IPS-18a (cell line): Measurements from ENCODE around the gene VAC14.

ENCODE experiments used
- H3K27ac ChIP-seq: one replicate; pipeline ENCODE4 v1.5.1; 2013; ENCODE audit warnings: low read length
- H3K27me3 ChIP-seq: one replicate; pipeline ENCODE4 v1.6.1; 2013; ENCODE audit warnings: mild to moderate bottlenecking, low read length; ENCODE audit not compliant: control insufficient read depth, insufficient read depth
- H3K36me3 ChIP-seq: one replicate; pipeline ENCODE4 v1.6.1; 2013; ENCODE audit warnings: low read depth, low read length; ENCODE audit not compliant: control insufficient read depth
- H3K4me1 ChIP-seq: one replicate; pipeline ENCODE4 v1.6.1; 2013; ENCODE audit warnings: low read depth, low read length; ENCODE audit not compliant: control insufficient read depth
- H3K4me3 ChIP-seq: one replicate; pipeline ENCODE4 v1.5.1; 2013; ENCODE audit warnings: low read length
- H3K9ac ChIP-seq: one replicate; pipeline ENCODE4 v1.6.1; 2013; ENCODE audit warnings: mild to moderate bottlenecking, low read length, moderate library complexity
- H3K9me3 ChIP-seq: one replicate; pipeline ENCODE4 v1.6.1; 2013; ENCODE audit warnings: low read depth, low read length; ENCODE audit not compliant: control insufficient read depth

Gene VAC14

DNA sequence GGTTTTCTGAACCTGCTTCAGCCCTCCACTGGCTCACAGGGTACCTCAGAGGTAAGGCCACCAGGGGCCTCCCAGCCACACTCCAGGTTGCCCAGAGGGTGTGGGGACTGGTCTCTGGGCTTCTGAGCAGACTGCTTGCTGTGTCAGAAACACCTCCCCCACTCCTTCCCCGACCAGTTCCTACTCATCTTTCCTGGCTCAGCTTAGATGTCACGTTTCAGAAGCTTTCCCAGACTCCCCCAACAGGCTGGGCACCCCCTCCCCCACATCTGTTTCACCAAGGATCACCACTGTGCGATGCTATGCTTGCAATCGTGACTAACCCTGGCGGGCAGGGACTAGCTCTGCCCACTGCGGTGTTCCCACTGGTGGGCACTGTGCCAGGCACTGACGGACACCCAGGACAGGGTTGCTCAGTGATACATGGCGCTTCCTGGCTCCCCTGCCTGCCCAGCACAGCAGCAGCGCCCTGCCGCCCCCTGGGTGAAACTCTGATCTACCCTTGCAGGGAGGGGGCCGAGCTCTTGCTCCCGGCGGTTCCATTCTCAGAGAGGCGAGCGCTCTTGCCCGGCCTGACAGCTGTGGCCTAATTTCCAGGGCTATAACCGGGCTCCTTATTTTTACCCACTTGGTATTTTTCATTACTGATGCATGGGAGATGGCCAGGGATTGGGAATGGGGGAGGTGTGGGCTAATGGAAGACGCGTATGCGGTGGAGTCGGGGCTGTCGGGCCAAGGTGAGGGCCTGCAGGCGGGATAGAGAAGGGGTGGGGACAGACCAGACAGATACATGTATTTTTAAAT lies 85.7 kb downstream of the VAC14 start:
- Histone ChIP-seq H3K36me3 (no peaks in the 10 kb centered on the region), H3K9ac (no peak overlapping the region), H3K9me3 (no peaks in the 10 kb centered on the region), H3K27me3 (no peaks in the 10 kb centered on the region), H3K4me1 (peaks cover 24% of the 10 kb centered on the region), H3K27ac (no peak overlapping the region), H3K4me3 (no peak overlapping the region)

DNA sequence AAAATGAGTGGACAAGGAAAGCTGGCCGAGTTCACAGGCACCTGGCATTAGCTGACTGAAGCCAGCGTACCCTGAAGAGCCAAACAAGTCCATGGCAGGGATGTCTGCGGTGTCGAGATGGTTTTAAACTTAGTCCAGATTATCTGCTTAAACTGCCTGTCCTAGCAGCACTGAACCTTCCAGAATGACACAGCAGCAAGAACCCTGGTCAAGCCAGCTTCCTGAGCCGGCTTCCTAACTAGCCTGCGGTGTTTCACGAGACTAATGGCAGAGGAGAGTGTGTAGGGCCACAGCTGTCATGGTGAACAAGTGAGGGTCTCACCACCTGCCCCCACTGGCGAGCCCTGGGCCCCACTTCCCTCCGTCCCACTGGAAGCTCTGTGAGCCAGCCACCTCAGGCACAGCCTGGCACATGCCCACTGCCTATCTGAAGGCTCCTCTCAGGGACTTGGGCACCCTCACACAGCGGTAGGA lies 86.3 kb downstream of the VAC14 start:
- Histone ChIP-seq H3K4me3 (no peak overlapping the region), H3K27me3 (no peaks in the 10 kb centered on the region), H3K9me3 (no peaks in the 10 kb centered on the region), H3K27ac (no peak overlapping the region), H3K9ac (no peak overlapping the region), H3K36me3 (no peaks in the 10 kb centered on the region), H3K4me1 (peaks cover 24% of the 10 kb centered on the region)

DNA sequence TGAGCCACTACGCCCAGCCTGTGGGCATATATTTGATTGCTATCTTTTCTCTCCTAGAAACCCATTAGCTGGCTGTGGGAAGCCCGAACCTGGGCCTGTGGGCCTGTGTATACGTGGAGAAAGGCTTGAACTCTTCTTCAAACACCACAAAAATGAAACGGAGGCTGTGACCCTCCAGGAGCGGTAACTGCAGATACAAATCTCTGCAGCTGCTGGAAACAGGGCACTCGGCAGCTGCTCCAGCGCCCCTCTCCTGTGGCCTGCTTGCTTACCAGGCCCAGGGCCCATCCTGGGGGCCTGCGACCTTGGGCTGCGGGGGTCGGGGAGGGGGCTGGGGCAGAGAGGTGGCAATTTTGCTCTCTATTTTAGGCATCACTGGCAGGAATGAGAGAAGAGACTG lies 87.1 kb downstream of the VAC14 start:
- H3K4me1 ChIP-seq: peaks cover 26% of the 10 kb centered on the region
- no peaks in the 10 kb centered on the region for H3K27me3 ChIP-seq
- no peak overlapping the region for H3K4me3 ChIP-seq
- no peaks in the 10 kb centered on the region for H3K9me3 ChIP-seq
- H3K36me3 ChIP-seq: no peaks in the 10 kb centered on the region
- H3K27ac ChIP-seq: no peak overlapping the region
- H3K9ac ChIP-seq: no peak overlapping the region

DNA sequence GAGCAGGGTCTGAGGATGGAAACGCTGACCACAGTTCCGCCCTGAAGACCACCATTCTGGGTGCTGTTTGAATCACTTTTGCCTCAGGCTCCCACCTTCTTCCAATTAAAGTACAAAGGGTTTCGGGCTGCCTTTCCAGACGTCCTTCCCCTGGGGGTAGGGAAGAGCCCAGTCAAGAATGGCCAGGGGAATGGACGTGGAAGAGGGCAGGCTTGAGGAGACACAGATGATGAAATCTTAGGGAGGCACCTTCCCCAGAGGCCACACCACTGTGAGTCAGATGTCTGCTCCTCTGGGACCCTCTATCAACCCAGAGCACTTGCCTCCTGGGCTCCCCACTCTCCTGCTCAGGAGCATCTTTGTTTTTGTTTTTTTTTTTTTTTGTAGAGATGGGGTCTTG lies 87.6 kb downstream of the VAC14 start:
- H3K4me3 ChIP-seq: no peak overlapping the region
- H3K9me3 ChIP-seq: no peaks in the 10 kb centered on the region
- no peaks in the 10 kb centered on the region for H3K36me3 ChIP-seq
- no peak overlapping the region for H3K27ac ChIP-seq
- no peaks in the 10 kb centered on the region for H3K27me3 ChIP-seq
- no peak overlapping the region for H3K9ac ChIP-seq
- peaks cover 30% of the 10 kb centered on the region for H3K4me1 ChIP-seq

DNA sequence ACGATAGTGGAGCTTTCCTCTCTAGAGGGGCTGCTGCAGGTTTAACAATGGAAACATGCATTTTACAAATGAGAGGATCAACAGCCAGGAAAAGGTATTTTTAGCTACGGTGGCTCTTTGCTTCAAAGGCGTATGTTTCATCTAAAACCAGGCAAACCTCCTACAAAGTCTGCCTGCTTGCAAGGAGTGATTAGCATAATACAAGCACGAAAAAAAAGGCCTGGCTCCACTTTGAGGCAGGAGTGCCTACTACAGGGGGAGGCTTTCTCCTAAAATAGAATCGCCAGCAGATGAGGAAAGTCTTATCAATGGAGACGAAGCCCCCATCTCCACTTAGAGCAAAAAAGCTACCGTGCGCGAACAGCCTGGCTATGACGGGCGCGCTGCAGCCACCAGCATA lies 88.0 kb downstream of the VAC14 start:
- H3K36me3 ChIP-seq: no peaks in the 10 kb centered on the region
- no peak overlapping the region for H3K27ac ChIP-seq
- no peaks in the 10 kb centered on the region for H3K9me3 ChIP-seq
- no peaks in the 10 kb centered on the region for H3K27me3 ChIP-seq
- no peak overlapping the region for H3K9ac ChIP-seq
- peak overlapping the region; percentile 3 for H3K4me3 ChIP-seq
- peaks cover 30% of the 10 kb centered on the region for H3K4me1 ChIP-seq

DNA sequence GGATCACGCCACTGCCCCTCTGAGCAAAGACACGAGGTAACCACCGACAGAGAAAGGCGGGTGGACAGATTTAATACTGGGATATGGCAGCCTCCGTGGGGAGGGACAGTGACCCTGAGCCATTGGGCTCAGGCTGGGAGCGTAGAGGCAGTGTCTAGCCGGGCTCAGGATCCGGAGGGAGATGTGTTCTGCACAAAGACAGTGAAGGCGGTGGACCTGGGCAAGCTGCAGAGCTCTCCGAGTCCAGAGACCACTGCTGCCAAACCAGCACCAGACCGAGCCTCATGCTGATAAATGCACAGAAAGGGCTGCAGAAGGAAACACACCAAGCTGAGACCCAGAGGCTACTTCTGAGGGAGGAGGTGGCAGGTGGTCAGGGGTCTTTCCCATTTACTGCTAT lies 88.6 kb downstream of the VAC14 start:
- H3K9ac ChIP-seq: no peak overlapping the region

DNA sequence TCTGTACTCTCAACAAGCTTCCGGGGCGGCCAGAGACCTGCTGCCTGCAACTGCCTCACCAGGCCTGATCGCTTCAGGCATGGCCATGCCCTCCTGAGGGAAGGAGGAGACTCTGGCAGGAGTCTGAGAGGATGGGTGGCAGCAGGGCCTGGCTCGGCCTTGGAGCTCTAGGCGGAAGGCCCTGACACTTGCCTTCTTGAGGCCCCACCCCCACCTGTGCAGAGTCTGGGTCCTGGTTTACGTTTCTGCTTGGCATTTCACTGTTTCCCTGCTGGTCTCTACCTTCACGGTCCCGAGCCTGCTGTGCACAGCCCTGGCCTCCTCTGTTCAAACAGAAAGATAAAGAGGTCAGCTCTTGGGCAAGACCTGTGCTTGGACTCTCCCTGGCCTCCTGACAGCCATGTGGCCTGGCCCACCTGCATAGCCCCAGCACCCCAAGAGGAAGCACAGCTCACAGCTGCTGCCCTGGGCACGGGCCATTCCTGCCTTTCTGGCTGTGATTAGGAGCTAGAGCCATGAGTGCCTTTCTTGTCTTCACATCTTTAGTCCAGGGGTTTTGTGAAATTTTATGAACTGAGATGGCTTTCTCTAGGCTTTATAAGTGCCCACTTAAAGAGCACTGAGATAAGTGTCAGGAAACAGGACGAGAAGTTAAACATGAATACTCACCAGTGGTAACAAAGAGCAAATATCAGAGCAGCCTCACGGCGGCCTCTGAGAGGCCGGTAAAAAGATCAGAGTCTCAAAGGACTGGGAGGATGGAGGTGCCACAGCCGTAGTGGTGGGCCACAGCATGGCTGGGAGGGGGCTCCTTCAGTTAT lies 89.5 kb downstream of the VAC14 start:
- no peak overlapping the region for H3K9ac ChIP-seq
- no peaks in the 10 kb centered on the region for H3K9me3 ChIP-seq
- no peaks in the 10 kb centered on the region for H3K36me3 ChIP-seq
- no peak overlapping the region for H3K27ac ChIP-seq
- no peak overlapping the region for H3K4me3 ChIP-seq
- H3K27me3 ChIP-seq: no peaks in the 10 kb centered on the region
- peaks cover 30% of the 10 kb centered on the region for H3K4me1 ChIP-seq

More for the DNA sequence above, 88.6 kb downstream of the VAC14 start:
- Histone ChIP-seq H3K9me3 (no peaks in the 10 kb centered on the region), H3K27ac (no peak overlapping the region), H3K27me3 (no peaks in the 10 kb centered on the region), H3K4me1 (peaks cover 30% of the 10 kb centered on the region), H3K36me3 (no peaks in the 10 kb centered on the region), H3K4me3 (no peak overlapping the region)

DNA sequence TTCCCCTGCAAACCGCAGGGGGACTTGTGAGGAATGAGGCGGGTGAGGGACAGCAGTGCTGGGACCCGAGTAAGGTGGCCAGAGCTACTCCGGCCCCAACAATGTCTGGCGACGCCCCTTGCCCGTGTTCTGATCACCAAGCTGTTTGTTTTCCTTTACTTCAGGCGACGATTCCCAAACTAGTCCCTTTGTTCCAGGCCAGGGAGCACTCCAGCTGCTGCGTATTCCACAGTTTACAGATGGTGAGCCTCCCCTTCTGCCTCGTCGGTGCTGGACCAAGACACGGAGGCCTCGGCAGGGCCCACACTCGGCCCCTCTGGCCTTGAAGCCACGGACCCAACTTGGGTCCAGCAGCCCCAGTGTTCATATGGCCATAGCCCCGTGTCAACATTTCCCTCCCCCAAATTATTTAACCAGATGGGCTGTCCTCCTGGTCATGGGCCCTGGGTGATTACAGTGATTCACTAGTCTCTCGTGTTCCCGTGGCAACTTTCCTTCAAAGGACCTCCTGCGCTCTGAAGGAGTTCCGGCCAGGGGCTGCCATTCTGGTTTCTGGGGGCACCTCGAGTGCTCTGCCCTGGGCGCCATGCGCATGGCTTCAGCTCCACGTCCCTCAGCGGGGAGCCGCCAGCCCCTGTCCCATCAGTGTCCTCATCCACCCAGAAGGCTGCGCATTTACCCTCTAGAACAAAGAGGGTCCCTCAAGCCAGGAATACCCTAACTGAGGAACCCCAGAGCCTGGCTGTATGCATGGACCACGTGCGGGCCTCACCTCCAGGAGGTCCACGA lies 90.3 kb downstream of the VAC14 start:
- Histone ChIP-seq H3K27me3 (no peaks in the 10 kb centered on the region), H3K9me3 (no peaks in the 10 kb centered on the region), H3K36me3 (no peaks in the 10 kb centered on the region), H3K4me1 (peaks cover 28% of the 10 kb centered on the region), H3K4me3 (no peak overlapping the region), H3K27ac (no peak overlapping the region), H3K9ac (no peak overlapping the region)

DNA sequence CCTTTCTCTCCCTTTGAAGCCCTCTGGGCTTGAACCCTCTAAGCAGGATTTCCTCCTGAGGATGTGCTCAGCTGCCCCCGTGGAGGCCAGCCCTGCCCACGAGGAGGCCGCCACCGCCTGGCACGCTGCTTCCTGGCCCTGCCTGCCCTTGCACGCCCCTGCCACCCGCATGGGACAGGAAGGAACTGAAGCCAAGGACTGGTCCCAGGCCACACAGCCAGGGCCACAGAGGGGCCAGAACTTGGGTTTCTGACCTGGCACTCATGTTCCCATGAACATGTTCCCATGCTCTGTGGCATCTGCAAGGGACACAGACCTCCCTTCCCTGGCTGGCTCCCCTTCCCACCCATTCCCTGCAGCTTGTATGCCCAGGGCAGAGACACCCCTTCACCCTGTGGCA lies 91.0 kb downstream of the VAC14 start:
- H3K4me1 ChIP-seq: peaks cover 22% of the 10 kb centered on the region
- H3K36me3 ChIP-seq: no peaks in the 10 kb centered on the region
- no peak overlapping the region for H3K4me3 ChIP-seq
- H3K9ac ChIP-seq: no peak overlapping the region
- no peak overlapping the region for H3K27ac ChIP-seq
- H3K9me3 ChIP-seq: no peaks in the 10 kb centered on the region
- no peaks in the 10 kb centered on the region for H3K27me3 ChIP-seq

DNA sequence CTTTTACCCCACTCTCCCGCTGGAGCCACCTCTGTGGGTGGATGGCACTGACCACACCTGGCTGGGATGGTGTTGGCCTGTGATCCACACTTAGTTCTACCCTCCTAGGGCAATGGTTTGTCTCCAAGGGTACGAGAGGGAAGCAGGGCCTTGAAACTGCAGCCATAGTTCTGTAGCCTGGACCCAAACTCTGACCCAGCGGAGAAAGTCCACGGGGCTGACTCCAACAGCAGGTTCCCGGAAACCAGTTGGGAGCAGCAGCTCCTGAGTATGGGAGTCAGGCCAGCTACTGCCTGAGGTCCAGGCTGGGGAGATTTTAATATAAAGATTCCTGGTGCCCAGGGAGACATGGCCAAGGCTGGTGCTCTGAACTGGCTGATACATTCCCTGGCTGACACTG lies 91.5 kb downstream of the VAC14 start:
- Histone ChIP-seq H3K27ac (no peak overlapping the region), H3K36me3 (no peaks in the 10 kb centered on the region), H3K4me3 (no peak overlapping the region), H3K9ac (no peak overlapping the region), H3K4me1 (peaks cover 19% of the 10 kb centered on the region), H3K9me3 (no peaks in the 10 kb centered on the region), H3K27me3 (no peaks in the 10 kb centered on the region)
